HG03558 (cell line): Measurements from ENCODE around the gene PTPRE.
A peak's percentile ranks its signal among the peaks of the same experiment; 100 is the strongest.

Experiments used
- ATAC-seq: cut with Tn5 transposase; IDR thresholded peaks from one replicate; pipeline ENCODE4 v1.9.1; 2021; ENCODE audit warnings: moderate number of reproducible peaks; ENCODE audit not compliant: unreplicated experiment; ENCODE audit errors: extremely low read depth

The PTPRE gene

GRCh38 chr10:127921753-127922145 is 14.8 kb downstream of the PTPRE start:
- no peak for ATAC-seq

DNA sequence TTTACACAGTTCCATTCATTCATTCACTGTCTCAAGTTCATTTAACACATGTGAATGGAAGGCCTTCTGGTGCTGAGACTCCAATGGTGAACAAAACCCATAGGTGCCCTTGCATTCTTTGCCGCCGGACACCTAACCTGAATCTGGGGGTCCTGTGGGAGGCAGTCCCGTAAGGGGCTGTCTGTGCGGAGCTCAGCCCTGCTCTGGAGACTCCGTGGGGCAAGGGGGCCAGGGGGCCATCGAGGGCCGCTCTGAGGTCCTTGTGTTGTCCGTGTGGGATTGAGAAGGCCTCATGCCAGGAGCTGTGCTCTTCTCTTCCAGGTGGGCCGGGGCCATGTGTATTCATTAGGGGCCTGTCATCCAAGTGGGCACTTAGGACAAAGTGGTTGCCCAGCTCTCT is 15.3 kb downstream of the PTPRE start:
- ATAC-seq = no peak

- ATAC-seq = no peak
These were observed 15.9 kb downstream of the PTPRE start for GRCh38 chr10:127922675-127923366.

GRCh38 chr10:127923646-127924045 is 16.7 kb downstream of the PTPRE start:
- no peak for ATAC-seq

- no peak for ATAC-seq
These were observed 18.7 kb downstream of the PTPRE start for GRCh38 chr10:127925471-127926207.

DNA sequence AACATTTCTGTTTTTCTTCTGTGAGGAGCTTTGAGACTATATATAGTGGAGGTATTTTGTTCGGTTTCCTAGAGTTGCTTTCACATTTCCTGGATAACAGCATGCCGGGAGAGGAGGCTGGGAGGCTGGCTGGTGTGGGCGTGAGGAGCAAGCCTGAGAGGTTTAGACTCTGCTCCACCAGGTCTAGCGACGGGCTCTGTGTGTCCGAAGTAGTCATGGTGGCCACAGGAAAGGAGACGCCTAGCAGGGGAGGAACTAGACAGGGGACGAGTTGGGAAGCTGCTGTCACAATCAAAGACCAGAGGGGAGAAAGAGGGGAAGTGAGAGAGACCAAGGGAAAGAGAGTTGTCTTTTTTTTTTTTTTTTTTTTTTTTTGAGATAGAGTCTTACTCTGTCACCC is 19.6 kb downstream of the PTPRE start:
- no peak for ATAC-seq

GRCh38 chr10:127928021-127928806 is 21.3 kb downstream of the PTPRE start:
- ATAC-seq = no peak

DNA sequence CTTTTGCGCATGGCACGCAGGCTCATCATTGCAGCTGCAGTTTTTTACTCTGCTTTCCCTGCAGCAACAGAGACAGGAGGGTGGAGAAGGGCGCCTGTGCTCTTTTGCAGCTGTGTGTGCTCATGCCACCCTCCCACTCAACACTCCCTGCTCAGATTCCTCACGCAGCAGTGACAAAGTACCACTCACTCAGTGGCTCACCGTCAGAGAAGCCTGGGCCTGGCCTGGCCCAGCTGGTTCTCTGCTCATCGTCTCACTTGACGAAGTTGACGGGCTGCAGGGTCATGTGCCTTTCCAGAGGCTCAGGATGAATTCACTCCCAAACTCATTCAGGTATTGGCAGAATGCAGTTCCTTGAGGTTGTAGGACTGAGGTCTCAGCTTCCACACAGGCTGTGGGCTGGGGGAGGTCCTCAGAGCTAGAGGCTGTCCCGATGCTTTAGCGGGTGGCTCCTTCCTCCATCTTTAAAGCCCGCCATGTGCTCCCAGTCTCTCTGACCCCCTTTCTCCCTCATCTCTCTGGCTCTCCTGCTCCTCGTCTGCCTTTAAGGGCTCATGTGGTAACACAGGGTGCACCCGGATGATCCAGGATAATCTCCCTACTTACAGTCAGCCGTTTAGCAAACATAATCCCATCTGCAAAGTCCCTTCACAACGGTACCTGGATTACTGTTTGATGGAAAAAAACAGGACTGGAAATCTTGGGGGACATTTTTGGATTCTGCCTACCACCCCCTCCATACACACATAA is 25.8 kb downstream of the PTPRE start:
- ATAC-seq = no peak

DNA sequence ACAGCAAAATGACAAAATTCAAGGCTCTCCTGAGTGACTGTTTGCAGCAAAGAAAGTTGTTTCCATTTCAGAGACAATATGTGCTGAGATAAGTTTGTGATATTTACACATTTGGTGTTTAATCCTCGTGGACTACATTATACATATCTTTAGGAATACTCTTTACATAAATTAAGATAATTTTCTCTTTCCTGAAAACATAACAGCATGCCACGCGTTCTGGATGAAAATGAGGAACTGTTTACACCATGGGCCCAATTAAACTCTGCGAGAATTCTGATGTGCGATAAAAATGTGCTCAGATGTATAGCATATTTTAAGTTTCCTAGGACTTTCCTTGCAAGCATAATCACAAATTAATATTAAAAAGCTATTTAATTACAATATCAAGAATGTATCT is 26.4 kb downstream of the PTPRE start:
- ATAC-seq = no peak

GRCh38 chr10:127934383-127934782 is 27.5 kb downstream of the PTPRE start:
- ATAC-seq = no peak

DNA sequence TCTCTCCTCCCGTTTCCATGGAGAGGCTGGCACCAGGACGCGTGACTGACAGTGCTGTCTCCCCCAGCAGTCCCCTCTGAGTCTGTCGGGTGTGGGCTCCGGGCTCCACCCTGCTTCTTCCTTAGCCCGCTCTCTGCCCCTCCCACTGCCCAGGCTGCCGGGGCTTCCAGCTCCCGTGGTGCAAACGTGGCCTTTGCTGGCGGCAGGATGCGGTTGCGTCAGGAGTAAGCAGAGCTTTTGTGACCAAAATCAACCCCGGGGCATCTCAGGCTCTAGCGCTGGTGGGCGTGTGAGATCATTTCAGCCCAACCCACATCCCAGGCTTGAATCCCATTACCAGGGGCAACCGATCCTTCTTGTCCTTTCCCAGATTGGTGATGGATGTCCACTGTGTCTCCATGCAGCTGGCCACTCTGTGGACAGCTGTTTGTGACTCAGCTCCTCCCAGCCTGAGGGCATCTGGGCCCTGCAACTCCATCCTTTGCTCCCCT is 28.2 kb downstream of the PTPRE start:
- ATAC-seq = no peak

GRCh38 chr10:127937069-127937468 is 30.2 kb downstream of the PTPRE start:
- ATAC-seq = no peak

GRCh38 chr10:127937915-127938463 is 31.1 kb downstream of the PTPRE start:
- no peak for ATAC-seq

GRCh38 chr10:127939786-127940330 is 33.0 kb downstream of the PTPRE start:
- ATAC-seq = no peak

GRCh38 chr10:127940866-127941640 is 34.1 kb downstream of the PTPRE start:
- no peak for ATAC-seq

DNA sequence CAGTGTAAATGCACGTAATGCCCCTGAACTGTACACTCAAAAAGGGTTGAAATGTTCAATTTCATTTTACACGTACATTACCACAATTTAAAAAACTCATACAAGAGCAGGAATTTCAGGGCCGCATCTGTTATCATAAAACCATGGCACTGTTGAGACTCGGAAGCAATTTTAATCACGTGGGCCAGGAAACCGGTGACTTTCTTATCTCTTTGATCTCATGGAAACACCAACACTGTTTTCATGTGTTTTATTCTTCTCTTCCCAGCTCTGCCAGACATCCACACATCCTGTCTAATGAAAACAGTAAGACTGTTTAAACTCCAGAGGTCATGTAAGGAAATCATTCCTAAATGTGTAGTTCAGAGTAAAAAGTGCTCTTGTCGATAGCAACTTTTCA is 35.9 kb downstream of the PTPRE start:
- no peak for ATAC-seq

DNA sequence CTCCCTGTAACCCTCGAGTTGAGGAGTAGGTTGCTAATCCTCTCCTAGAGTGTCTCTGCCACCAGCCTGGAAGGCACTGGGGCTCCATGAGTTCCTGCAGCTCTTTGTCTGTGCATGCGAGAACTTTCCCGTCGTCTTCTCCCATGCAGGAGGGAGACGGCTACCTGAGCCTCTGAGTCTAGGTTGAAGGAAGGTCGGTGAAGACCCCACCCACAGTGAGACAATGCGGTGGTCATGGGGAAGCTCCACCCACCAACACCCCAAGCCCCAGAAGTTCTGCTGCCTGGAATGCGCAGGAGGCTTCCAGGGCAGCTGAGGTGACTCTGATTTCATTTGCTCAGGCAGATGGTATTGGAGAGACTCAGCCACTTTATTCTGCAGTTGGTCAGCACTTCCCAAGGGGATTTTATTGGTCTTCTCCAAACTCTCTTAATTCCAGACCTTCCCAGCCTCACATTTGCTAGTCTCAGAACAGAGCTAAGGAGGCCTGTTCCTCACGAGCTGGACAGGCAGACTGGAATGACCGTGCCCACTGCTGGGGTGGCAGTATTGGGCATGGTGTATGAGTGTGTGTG is 36.5 kb downstream of the PTPRE start:
- ATAC-seq = no peak

DNA sequence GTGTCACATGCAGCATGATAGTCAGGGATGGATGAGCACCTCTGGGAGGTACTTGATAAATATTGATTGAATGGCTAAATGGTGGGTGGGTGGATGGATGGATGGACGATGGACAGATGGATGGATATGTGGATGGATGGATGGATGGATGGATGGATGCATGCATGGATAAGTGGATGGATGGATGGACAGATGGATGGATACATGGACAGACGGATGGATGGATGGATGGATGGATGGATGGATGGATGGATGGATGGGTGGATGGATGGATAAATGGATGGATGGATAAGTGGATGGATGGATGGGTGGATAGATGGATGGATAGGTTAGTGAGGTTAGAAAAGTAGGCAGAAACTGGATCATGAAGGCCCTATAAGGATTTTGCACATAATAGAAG is 37.4 kb downstream of the PTPRE start:
- no peak for ATAC-seq

DNA sequence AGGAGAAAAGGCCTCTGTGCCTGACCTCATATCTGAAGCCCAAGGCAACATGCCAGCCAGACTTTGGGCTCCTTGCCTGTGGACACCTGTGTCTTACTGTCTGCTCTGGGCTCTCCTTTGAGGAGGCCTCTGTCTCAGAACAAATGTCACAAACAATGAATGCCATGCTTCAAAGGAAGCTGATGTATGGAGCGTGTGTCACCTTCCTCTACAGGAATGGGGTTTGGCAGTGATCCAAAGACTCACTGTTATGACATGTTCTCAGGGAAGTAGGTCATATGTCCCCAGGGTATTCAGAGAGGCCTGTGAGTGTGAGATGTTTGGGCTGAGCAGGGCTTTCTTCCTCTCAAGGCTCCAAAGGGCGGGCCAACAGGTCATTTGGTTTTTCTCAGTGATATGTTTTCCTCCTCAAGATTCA is 38.4 kb downstream of the PTPRE start:
- peak; percentile 37 for ATAC-seq
